Nephron (organoid): ENCODE measurements around the gene PRAMEF4.
"Not testable (repeated sequence)": the region's sequence is repeated elsewhere in the genome, so short reads cannot be mapped to it uniquely, and the experiment has no call there.

Experiments
- H3K27ac Mint-ChIP-seq, 3 experiments: 2 replicates each; pipeline ENCODE4 v1.8.0; 2020; ENCODE audit warnings: mixed read lengths in 3 of 3, mild to moderate bottlenecking in 2 of 3, moderate library complexity in 1 of 3
- H3K27me3 Mint-ChIP-seq: 2 replicates; pipeline ENCODE4 v1.8.0; 2021; ENCODE audit warnings: low read depth, mild to moderate bottlenecking, moderate library complexity, mixed read lengths
- H3K36me3 Mint-ChIP-seq: 2 replicates; pipeline ENCODE4 v1.8.0; 2020; ENCODE audit warnings: low read depth, mixed read lengths
- H3K4me1 Mint-ChIP-seq: 2 replicates; pipeline ENCODE4 v1.8.0; 2020; ENCODE audit warnings: mixed read lengths
- H3K4me3 Mint-ChIP-seq, 3 experiments: 2 replicates each; pipeline ENCODE4 v1.8.0; 2020; ENCODE audit warnings: mild to moderate bottlenecking in 3 of 3, mixed read lengths in 3 of 3, moderate library complexity in 2 of 3
- H3K9me3 Mint-ChIP-seq: 2 replicates; pipeline ENCODE4 v1.8.0; 2020; ENCODE audit warnings: mixed read lengths
- TF ChIP-seq, protein P1 (sequence below), 3 experiments: fragments of 200-600 bp; sonication (generic); IDR thresholded peaks; one replicate each; pipeline ENCODE4 v1.5.0; 2021; ENCODE audit warnings: antibody characterized with exemption in 3 of 3; ENCODE audit not compliant: unreplicated experiment in 3 of 3

The PRAMEF4 gene

DNA sequence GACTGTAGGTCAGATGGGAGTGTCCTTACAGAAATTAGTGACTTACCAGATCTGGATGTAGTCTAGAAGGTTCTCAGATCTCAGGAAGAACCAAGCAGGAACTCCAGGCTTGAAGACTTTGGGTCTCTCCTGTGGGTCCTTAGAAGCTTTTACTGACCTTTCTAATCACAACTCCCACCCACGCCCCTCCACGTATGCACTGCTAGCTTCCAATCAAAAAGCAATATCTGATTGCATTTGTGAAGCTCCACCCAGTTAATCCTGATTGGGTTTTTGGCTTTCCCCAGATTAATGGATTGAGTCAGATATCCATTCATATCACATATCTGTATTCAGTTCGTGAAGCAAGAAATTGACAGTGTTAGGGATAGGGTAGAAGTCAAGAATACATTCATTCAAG is at the start of gene PRAMEF4:
Gene PRAMEF4, minus strand, starts transcription at position 101 of the 400 bp plus-strand sequence. CDS start 2,807 bp downstream, outside the sequence.
- not testable (repeated sequence) for H3K9me3 Mint-ChIP-seq, H3K27ac Mint-ChIP-seq, H3K4me3 Mint-ChIP-seq, H3K27me3 Mint-ChIP-seq, H3K36me3 Mint-ChIP-seq, H3K4me1 Mint-ChIP-seq

DNA sequence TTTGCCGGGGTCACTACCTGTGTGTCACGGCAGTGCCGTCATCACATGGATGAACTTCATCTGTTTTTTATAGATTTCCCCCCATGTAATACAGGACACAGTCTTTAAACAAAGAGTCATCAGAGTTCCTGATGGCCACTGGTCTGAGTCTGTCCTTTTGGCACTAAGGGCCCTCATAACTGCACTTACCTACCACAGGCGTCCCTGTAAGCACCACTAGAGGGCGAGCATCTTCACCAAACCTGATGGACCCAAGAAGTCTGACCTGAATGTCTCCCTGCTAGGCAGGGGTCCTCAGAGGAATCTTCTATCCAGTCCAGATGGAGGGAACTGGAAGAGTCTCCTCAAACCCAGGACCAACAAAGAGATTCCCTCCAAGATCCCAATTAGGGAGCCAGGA is 38.4 kb upstream of the PRAMEF4 start:
- H3K4me3 Mint-ChIP-seq, H3K4me1 Mint-ChIP-seq, H3K27ac Mint-ChIP-seq, H3K9me3 Mint-ChIP-seq, H3K36me3 Mint-ChIP-seq, H3K27me3 Mint-ChIP-seq: not testable (repeated sequence)

DNA sequence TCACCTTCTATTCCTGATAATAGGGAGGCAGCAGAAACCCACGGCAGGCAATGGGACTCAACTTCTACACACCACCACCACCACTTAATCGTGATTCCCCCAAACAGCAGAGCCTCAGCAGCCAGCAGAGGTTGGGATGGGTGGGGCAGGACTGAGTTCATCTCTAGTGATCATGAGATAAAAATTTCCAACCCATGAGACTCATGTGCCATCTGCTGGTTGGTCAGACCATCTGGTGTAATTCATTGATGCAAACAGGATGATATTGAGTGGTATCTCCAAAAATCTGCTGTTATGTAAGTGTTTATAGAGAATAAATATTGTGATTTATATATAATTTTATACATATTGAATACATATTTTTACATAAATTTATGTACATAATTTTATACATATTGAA is 35.7 kb upstream of the PRAMEF4 start:
- H3K27ac Mint-ChIP-seq, H3K36me3 Mint-ChIP-seq, H3K9me3 Mint-ChIP-seq, H3K4me1 Mint-ChIP-seq, H3K4me3 Mint-ChIP-seq, H3K27me3 Mint-ChIP-seq: not testable (repeated sequence)

DNA sequence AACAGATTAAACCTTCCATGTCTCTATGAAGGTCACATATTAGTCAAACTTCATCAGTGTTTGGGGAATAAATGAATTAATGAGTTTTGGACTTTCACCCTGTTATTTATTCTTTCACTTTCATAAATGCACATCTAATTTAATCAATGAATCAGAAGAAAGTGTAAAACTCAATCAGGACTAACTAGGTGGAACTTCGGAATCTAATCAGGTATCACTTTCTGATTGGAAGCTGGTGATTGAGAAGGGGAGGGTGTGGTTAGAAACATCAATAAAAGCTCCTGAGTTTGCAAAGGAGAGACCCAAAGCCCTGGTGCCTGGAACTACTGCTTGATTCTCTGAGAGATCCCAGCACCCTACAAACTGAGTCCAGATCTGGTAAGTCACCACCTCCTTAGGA is 30.3 kb upstream of the PRAMEF4 start, which contains the start of gene PRAMEF7:
Gene PRAMEF7, plus strand, starts transcription at position 301 of the 400 bp plus-strand sequence. CDS start 1,083 bp downstream, outside the sequence.
- H3K4me1 Mint-ChIP-seq, H3K27ac Mint-ChIP-seq, H3K27me3 Mint-ChIP-seq: not testable (repeated sequence)

GRCh38 chr1:12903793-12904572 is 18.0 kb upstream of the PRAMEF4 start:
- H3K27me3 Mint-ChIP-seq, H3K36me3 Mint-ChIP-seq, H3K4me3 Mint-ChIP-seq, H3K9me3 Mint-ChIP-seq, H3K27ac Mint-ChIP-seq, H3K4me1 Mint-ChIP-seq: not testable (repeated sequence)

More for the DNA sequence above, 30.3 kb upstream of the PRAMEF4 start, which contains the start of gene PRAMEF7:
- H3K36me3 Mint-ChIP-seq, H3K9me3 Mint-ChIP-seq, H3K4me3 Mint-ChIP-seq: not testable (repeated sequence)

GRCh38 chr1:12899186-12899585 is 13.2 kb upstream of the PRAMEF4 start:
- H3K4me3 Mint-ChIP-seq, H3K36me3 Mint-ChIP-seq, H3K27ac Mint-ChIP-seq, H3K4me1 Mint-ChIP-seq, H3K9me3 Mint-ChIP-seq, H3K27me3 Mint-ChIP-seq: not testable (repeated sequence)

DNA sequence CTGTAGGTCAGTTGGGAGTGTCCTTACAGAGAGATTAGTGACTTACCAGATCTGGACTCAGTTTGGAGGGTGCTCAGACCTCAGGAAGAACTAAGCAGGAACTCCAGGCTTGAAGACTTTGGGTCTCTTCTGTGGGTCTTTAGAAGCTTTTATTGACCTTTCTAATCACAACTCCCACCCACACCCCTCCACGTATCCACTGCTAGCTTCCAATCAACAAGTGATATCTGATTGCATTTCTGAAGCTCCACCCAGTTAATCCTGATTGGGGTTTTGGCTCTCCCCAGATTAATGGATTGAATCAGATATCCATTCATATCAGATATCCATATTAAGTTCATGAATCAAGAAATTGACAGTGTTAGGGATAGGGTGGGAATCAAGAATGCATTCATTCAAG is 12.2 kb upstream of the PRAMEF4 start, which contains the start of gene PRAMEF10:
Gene PRAMEF10, minus strand, starts transcription at position 101 of the 400 bp plus-strand sequence. CDS start 2,423 bp downstream, outside the sequence.
- not testable (repeated sequence) for H3K4me1 Mint-ChIP-seq, H3K36me3 Mint-ChIP-seq, H3K27me3 Mint-ChIP-seq, H3K4me3 Mint-ChIP-seq, H3K9me3 Mint-ChIP-seq, H3K27ac Mint-ChIP-seq

DNA sequence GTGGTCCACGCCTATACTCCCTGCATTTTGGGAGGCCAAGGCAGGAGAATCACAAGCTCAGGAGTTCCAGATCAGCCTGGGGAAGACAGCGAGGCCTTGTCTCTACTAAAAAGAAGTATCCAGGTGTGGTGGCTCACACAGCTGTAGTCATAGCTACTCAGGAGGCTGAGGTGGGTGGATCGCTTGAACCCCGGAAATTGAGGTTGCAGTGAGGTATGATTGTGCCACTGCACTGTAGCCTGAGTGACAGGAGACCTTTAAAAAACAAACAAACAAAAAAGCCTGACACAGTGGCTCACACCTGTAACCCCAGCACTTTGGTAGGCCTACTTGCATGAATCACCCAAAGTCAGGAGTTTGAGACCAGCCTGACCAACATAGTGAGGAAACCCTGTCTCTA is 7.5 kb downstream of the PRAMEF4 start:
- H3K9me3 Mint-ChIP-seq, H3K4me3 Mint-ChIP-seq, H3K27ac Mint-ChIP-seq, H3K4me1 Mint-ChIP-seq, H3K27me3 Mint-ChIP-seq, H3K36me3 Mint-ChIP-seq: not testable (repeated sequence)

- not testable (repeated sequence) for H3K4me1 Mint-ChIP-seq, H3K27me3 Mint-ChIP-seq, H3K36me3 Mint-ChIP-seq, H3K4me3 Mint-ChIP-seq, H3K27ac Mint-ChIP-seq, H3K9me3 Mint-ChIP-seq
Observed at GRCh38 chr1:12863131-12863880, 22.7 kb downstream of the PRAMEF4 start.

DNA sequence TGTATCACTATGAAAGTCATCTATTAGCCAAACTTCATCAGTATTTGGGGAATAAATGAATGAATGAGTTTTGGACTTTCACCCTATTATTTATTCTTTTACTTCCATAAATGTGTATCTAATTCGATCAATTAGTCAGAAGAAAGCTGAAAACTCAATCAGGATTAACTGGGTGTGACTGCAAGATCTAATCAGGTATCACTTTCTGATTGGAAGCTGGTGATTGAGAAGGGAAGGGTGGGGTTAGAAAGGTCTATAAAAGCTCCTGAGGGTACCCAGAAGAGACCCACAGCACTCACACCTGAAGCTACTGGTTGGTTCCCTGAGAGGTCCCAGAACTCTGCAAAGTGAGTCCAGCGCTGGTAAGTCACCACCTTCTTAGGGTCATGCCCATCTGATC is 29.2 kb downstream of the PRAMEF4 start, which contains the start of gene PRAMEF2:
Gene PRAMEF2, plus strand, starts transcription at position 301 of the 400 bp plus-strand sequence. CDS start 1,924 bp downstream, outside the sequence.
- not testable (repeated sequence) for H3K36me3 Mint-ChIP-seq, H3K9me3 Mint-ChIP-seq, H3K4me1 Mint-ChIP-seq, H3K27me3 Mint-ChIP-seq, H3K4me3 Mint-ChIP-seq, H3K27ac Mint-ChIP-seq

- Mint-ChIP-seq H3K27me3 (no peaks in the 10 kb centered on the region), H3K36me3 (no peaks in the 10 kb centered on the region), H3K4me1 (no peaks in the 10 kb centered on the region), H3K27ac (no peak overlapping the region), H3K4me3 (no peak overlapping the region), H3K9me3 (peaks cover 13% of the 10 kb centered on the region)
- TF ChIP-seq, protein P1, sequence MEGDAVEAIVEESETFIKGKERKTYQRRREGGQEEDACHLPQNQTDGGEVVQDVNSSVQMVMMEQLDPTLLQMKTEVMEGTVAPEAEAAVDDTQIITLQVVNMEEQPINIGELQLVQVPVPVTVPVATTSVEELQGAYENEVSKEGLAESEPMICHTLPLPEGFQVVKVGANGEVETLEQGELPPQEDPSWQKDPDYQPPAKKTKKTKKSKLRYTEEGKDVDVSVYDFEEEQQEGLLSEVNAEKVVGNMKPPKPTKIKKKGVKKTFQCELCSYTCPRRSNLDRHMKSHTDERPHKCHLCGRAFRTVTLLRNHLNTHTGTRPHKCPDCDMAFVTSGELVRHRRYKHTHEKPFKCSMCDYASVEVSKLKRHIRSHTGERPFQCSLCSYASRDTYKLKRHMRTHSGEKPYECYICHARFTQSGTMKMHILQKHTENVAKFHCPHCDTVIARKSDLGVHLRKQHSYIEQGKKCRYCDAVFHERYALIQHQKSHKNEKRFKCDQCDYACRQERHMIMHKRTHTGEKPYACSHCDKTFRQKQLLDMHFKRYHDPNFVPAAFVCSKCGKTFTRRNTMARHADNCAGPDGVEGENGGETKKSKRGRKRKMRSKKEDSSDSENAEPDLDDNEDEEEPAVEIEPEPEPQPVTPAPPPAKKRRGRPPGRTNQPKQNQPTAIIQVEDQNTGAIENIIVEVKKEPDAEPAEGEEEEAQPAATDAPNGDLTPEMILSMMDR (IDR thresholded peaks at IDR 0.05; ENCODE audit: unreplicated experiment in 3 of 3) = no peak
Observed at GRCh38 chr1:12851779-12852178, 34.2 kb downstream of the PRAMEF4 start.

- H3K4me3 Mint-ChIP-seq, H3K27ac Mint-ChIP-seq, H3K27me3 Mint-ChIP-seq, H3K4me1 Mint-ChIP-seq, H3K36me3 Mint-ChIP-seq: not testable (repeated sequence)
- H3K9me3 Mint-ChIP-seq = peaks cover 13% of the 10 kb centered on the region
Observed at GRCh38 chr1:12848620-12849019, 37.4 kb downstream of the PRAMEF4 start, which contains the start of gene HNRNPCL1. TSS of gene HNRNPCL1 (minus strand) at chr1:12848720. CDS start at chr1:12848289, 431 bp downstream.

GRCh38 chr1:12833251-12833650 is 52.8 kb downstream of the PRAMEF4 start:
- not testable (repeated sequence) for H3K4me3 Mint-ChIP-seq, H3K27ac Mint-ChIP-seq, H3K27me3 Mint-ChIP-seq, H3K4me1 Mint-ChIP-seq, H3K9me3 Mint-ChIP-seq, H3K36me3 Mint-ChIP-seq

GRCh38 chr1:12831310-12831709 is 54.7 kb downstream of the PRAMEF4 start, which contains the start of gene PRAMEF11:
TSS of gene PRAMEF11 (minus strand) at chr1:12831410. CDS start at chr1:12828789, 2,621 bp downstream.
- not testable (repeated sequence) for H3K4me1 Mint-ChIP-seq, H3K27ac Mint-ChIP-seq, H3K4me3 Mint-ChIP-seq, H3K9me3 Mint-ChIP-seq, H3K36me3 Mint-ChIP-seq
- peaks cover 10% of the 10 kb centered on the region for H3K27me3 Mint-ChIP-seq
